ENCODE results near the gene CASK.
"Not testable (repeated sequence)": the region's sequence is repeated elsewhere in the genome, so short reads cannot be mapped to it uniquely, and the experiment has no call there.

The CASK gene

GRCh38 chrX:41667631-41668030 lies 255.7 kb downstream of the CASK start:
- no peak for TF ChIP-seq GATA1 (IDR thresholded peaks at IDR 0.05; ENCODE audit: low read depth, low read length)
- no peak for TF ChIP-seq POLR2A (IDR thresholded peaks at IDR 0.05; ENCODE audit: low read length)
- DNase-seq = peak in 1 of 2 experiments; percentile 1

GRCh38 chrX:41666251-41666650 lies 257.1 kb downstream of the CASK start:
- peak; percentile 68 to 69 for DNase-seq
- TF ChIP-seq POLR2A (IDR thresholded peaks at IDR 0.05; ENCODE audit: low read length) (no peak), GATA1 (IDR thresholded peaks at IDR 0.05; ENCODE audit: low read depth, low read length) (no peak)

- TF ChIP-seq GATA1 (IDR thresholded peaks at IDR 0.05; ENCODE audit: low read depth, low read length) (no peak), POLR2A (IDR thresholded peaks at IDR 0.05; ENCODE audit: low read length) (no peak)
- peak in 1 of 2 experiments; percentile 3 for DNase-seq
Measured at GRCh38 chrX:41665686-41666085, 257.7 kb downstream of the CASK start.

- DNase-seq = peak; percentile 1 to 23
- TF ChIP-seq GATA1 (IDR thresholded peaks at IDR 0.05; ENCODE audit: low read depth, low read length) = no peak
- no peak for TF ChIP-seq POLR2A (IDR thresholded peaks at IDR 0.05; ENCODE audit: low read length)
Measured at GRCh38 chrX:41664908-41665307, 258.4 kb downstream of the CASK start.

GRCh38 chrX:41664375-41664901 lies 258.9 kb downstream of the CASK start:
- TF ChIP-seq GATA1 (IDR thresholded peaks at IDR 0.05; ENCODE audit: low read depth, low read length) (no peak), POLR2A (IDR thresholded peaks at IDR 0.05; ENCODE audit: low read length) (no peak)
- no peak for DNase-seq

GRCh38 chrX:41661366-41662095 lies 261.8 kb downstream of the CASK start:
- DNase-seq = no peak
- TF ChIP-seq GATA1 (IDR thresholded peaks at IDR 0.05; ENCODE audit: low read depth, low read length) = no peak
- TF ChIP-seq POLR2A (IDR thresholded peaks at IDR 0.05; ENCODE audit: low read length) = no peak

GRCh38 chrX:41655631-41656030 lies 267.7 kb downstream of the CASK start:
- no peak for TF ChIP-seq GATA1 (IDR thresholded peaks at IDR 0.05; ENCODE audit: low read depth, low read length)
- TF ChIP-seq POLR2A (IDR thresholded peaks at IDR 0.05; ENCODE audit: low read length) = no peak
- DNase-seq = no peak

GRCh38 chrX:41655101-41655500 lies 268.3 kb downstream of the CASK start:
- no peak for DNase-seq
- no peak for TF ChIP-seq POLR2A (IDR thresholded peaks at IDR 0.05; ENCODE audit: low read length)
- no peak for TF ChIP-seq GATA1 (IDR thresholded peaks at IDR 0.05; ENCODE audit: low read depth, low read length)

GRCh38 chrX:41653125-41653524 lies 270.2 kb downstream of the CASK start:
- TF ChIP-seq POLR2A (IDR thresholded peaks at IDR 0.05; ENCODE audit: low read length) = no peak
- TF ChIP-seq GATA1 (IDR thresholded peaks at IDR 0.05; ENCODE audit: low read depth, low read length) = no peak
- DNase-seq = no peak

- not testable (repeated sequence) for DNase-seq
Measured at GRCh38 chrX:41646201-41646600, 277.2 kb downstream of the CASK start.

- TF ChIP-seq POLR2A (IDR thresholded peaks at IDR 0.05; ENCODE audit: low read length) = no peak
- TF ChIP-seq GATA1 (IDR thresholded peaks at IDR 0.05; ENCODE audit: low read depth, low read length) = no peak
- peak; percentile 0 to 7 for DNase-seq
Measured at GRCh38 chrX:41634284-41634683, 289.1 kb downstream of the CASK start.

- no peak for DNase-seq
- no peak for TF ChIP-seq POLR2A (IDR thresholded peaks at IDR 0.05; ENCODE audit: low read length)
- TF ChIP-seq GATA1 (IDR thresholded peaks at IDR 0.05; ENCODE audit: low read depth, low read length) = no peak
Measured at GRCh38 chrX:41630091-41630490, 293.3 kb downstream of the CASK start.

- DNase-seq = no peak
- TF ChIP-seq GATA1 (IDR thresholded peaks at IDR 0.05; ENCODE audit: low read depth, low read length) (no peak), POLR2A (IDR thresholded peaks at IDR 0.05; ENCODE audit: low read length) (no peak)
Measured at GRCh38 chrX:41629539-41629938, 293.8 kb downstream of the CASK start.

- peak; percentile 12 for TF ChIP-seq POLR2A (IDR thresholded peaks at IDR 0.05; ENCODE audit: low read length)
- no peak for TF ChIP-seq GATA1 (IDR thresholded peaks at IDR 0.05; ENCODE audit: low read depth, low read length)
- peak; percentile 56 to 78 for DNase-seq
Measured at GRCh38 chrX:41621222-41621723, 302.1 kb downstream of the CASK start.

GRCh38 chrX:41619221-41619620 lies 304.1 kb downstream of the CASK start:
- no peak for DNase-seq
- TF ChIP-seq GATA1 (IDR thresholded peaks at IDR 0.05; ENCODE audit: low read depth, low read length) = no peak
- TF ChIP-seq POLR2A (IDR thresholded peaks at IDR 0.05; ENCODE audit: low read length) = no peak

Measured in erythroblast (primary cell).